ENCODE results near the gene METTL5. TPM values are rescaled to one million over a fixed set of nuclear protein-coding genes. Genes with fewer than 3 reads are reported as not detected.
"Not testable (repeated sequence)": the region's sequence is repeated elsewhere in the genome, so short reads cannot be mapped to it uniquely, and the experiment has no call there.

The METTL5 gene
- polyA plus RNA-seq: 10 to 100 TPM; 42.8 to 76.0 (median 60.3) TPM

DNA sequence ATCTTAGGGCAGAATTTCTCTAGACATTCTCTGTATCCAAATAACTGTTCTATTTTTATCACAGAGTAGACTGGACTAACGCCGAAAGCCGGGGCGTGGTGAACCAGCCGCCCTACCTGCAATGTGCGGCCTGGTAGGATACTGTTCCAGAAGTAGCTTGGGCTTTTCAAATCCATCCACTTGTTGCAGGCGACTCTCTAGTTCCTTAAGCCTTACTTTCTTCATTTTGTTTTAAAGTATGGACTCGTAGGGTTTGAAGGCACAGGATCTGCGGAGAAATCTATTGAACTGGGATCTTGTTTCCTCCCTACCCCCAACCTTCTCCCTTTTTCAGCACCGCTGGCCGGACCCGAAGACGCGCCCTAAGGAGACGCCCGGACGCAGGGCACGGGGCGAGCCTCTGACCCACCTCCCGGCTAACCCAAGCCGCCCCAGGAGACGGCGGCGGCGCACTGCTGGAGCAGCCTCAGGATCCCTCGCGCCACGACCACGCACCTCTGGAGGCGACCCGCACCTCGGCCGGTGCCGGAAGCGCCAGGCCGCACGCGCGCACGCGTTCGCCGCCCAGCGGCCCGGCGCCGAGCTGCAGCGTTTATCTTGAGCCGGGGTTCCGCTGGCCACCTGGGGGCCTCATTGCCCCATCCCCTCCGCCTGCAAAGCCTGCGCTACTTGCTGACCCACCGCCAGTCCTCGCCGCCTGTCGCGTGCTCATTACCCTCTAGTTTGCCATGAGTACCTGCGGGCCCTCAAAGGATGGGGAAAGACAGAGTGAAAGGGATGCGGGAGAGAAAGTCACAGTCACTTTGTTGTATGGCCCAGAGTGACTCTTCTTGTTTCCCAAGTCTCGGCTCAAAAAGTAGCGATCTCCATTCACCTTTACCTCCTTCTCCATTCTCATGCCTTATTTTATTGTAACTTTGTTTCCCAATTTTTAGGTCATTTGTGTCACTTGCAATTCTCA is at the start of gene METTL5:
Gene METTL5, minus strand, starts transcription at position 533 of the 961 bp plus-strand sequence. Its CDS starts 308 bp downstream, at position 225.
- H3K27ac ChIP-seq (ENCODE audit: low read depth, low read length): no peak within 1 kb of the TSS
- WGBS, 3 donors: 1 to 2% (median 2%) methylated on average over 60 to 61 of the region's 61 CpGs

DNA sequence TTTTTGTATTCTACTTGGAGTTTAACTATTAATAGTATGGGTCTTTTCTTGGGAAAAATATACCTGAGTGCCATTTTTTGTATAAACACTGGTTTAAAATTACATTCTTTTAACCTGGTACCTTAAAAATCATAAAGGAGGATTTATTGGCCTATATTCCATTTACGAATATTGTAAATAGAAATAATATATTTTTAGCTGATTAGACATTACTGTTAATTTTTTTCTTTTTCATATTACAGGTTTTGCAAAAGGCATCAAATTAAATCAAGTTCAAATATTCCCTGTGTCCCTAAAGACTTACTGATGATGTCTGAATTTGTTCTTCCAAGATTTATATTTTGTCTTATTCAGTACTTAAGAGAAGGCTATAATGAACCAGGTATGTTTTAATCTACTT is 47.3 kb upstream of the METTL5 start:
- H3K27ac ChIP-seq (ENCODE audit: low read depth, low read length): no peak overlapping the region
- 94 to 98% (median 97%) methylated on average over 1 of the region's 1 CpG for WGBS, 3 donors

DNA sequence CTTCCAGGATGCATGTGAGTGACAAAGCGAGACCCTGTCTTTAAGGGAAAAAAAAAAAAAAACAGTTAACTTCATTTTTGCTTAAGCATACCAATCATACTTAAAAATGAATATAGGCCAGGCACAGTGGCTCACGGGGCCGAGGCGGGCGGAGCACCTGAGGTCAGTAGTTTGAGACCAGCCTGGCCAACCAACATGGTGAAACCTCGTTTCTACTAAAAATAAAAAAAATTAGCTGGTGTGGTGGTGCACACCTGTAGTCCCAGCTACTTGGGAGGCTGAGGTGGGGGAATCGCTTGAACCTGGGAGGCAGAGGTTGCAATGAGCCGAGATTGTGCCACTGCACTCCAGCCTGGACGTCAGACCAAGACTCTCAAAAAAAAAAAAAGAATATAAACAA is 46.7 kb upstream of the METTL5 start:
- H3K27ac ChIP-seq (ENCODE audit: low read depth, low read length): not testable (repeated sequence)
- WGBS, 3 donors: 82 to 96% (median 91%) methylated on average over 9 of the region's 9 CpGs

DNA sequence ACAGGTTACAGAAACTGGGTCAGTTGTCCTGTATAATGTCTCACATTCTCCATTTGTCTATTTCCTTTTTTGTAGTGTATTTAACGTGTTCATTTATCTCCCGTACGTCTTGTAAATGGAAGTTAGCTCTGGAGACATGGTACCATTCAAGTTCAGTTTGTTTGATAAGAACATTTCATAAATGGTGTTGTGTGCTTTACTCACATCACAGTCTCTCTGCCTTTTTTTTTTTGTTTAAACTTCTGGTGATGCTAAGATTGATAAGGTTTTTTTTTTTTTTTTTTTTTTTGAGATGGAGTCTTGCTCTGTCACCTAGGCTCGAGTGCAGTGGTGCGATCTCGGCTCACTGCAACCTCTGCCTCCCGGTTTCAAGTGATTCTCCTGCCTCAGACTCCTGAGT is 44.2 kb upstream of the METTL5 start:
- H3K27ac ChIP-seq (ENCODE audit: low read depth, low read length): no peak overlapping the region
- WGBS, 3 donors: 82 to 87% (median 83%) methylated on average over 7 of the region's 7 CpGs

DNA sequence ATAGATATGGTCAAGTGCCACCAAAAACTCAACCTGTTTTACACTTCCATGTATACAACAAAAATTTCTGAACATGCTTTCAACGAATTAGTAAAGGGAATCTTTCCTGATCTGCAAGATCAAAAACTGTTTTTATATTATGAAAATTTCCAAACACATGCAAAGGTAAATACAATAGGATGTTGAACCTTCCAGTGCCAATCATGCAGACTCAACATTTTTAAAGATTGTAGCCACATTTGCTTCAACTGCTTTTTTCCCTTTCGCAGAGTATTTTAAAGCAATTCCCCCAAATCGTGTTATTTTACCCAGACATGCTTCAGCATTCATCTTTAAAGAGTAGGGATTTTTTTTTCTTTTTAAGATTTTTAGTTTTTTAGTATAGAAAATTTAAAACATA is 42.9 kb upstream of the METTL5 start:
- H3K27ac ChIP-seq (ENCODE audit: low read depth, low read length): no peak overlapping the region
- WGBS, 3 donors: 90 to 93% (median 93%) methylated on average over 3 of the region's 3 CpGs

DNA sequence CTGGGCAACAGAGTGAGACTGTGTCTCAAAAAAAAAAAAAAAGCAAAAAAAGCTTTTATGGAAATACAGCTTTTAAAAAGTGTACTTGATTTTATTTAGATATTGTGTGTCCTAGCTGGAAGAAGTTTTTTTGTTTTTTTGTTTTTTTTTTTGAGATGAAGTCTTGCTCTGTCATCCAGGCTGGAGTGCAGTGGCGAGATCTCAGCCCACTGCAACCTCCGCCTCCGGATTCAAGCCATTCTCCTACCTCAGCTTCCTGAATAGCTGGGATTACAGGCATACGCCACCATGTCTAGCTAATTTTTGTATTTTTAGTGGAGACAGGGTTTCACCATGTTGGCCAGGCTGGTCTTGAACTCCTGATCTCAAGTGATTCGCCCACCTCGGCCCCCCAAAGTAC is 41.5 kb upstream of the METTL5 start:
- 92 to 96% (median 94%) methylated on average over 6 of the region's 6 CpGs for WGBS, 3 donors

DNA sequence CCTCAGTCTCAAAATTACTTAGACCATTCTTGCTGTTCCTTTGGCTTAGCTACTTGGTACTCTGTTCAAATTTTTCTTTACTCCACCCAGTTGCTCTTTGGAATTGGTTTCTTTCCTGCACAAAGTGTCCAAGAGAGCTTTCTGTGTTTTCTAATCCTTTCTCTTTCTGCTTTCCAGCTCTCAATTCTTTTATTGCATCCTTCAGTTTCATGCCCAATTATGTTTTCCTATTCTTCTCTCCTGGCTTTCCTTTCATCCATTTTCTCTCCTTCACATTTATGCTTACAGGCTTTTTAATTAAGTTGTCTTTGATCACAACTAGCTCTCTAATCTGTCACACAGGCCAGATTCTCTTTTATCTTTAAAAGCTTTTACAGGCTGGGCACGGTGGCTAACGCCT is 40.8 kb upstream of the METTL5 start:
- H3K27ac ChIP-seq (ENCODE audit: low read depth, low read length): no peak overlapping the region
- WGBS, 3 donors: 81 to 90% (median 87%) methylated on average over 2 of the region's 2 CpGs

More for the DNA sequence above, 41.5 kb upstream of the METTL5 start:
- not testable (repeated sequence) for H3K27ac ChIP-seq (ENCODE audit: low read depth, low read length)

DNA sequence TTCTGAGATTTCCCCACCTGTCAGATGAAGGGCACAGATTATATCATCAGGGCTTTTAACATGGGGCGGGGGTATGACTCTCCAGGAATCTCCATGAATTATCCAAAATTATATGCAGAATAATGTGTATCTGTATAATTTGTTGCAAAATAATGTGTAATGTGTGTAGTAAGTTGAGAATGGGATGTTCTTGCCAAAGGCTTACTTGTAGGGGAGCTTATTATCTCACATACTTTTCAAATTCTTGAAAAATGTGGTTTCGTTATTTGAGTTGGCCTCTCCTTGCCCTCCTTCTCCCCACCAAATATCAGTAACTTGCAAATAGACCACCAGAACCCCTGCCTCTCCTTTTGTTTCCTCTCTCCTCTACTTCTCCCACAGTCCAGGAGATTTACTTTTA is 38.1 kb upstream of the METTL5 start:
- 70 to 94% (median 91%) methylated on average over 2 of the region's 2 CpGs for WGBS, 3 donors

DNA sequence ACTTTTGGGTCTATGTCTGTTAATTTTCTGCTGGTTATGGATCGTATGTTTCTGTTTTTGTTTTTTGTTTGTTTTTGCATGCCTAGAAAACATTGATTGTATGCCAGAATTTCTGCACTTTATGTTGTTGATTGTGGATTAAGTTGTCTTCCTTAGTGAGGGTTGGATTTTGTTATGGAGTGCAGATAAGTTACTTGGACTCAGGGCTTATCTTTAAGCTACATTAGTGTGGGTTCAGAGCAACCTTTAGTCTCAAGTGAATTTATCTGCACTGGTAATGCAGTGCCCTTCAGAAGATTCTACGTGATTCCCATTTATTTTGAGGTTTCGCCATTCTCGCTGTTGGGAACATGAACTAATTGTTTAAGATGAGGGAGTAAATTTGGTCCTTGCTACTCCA is 35.4 kb upstream of the METTL5 start:
- WGBS, 3 donors: 94 to 97% (median 95%) methylated on average over 4 of the region's 4 CpGs
- H3K27ac ChIP-seq (ENCODE audit: low read depth, low read length): no peak overlapping the region

More for the DNA sequence above, 38.1 kb upstream of the METTL5 start:
- no peak overlapping the region for H3K27ac ChIP-seq (ENCODE audit: low read depth, low read length)

DNA sequence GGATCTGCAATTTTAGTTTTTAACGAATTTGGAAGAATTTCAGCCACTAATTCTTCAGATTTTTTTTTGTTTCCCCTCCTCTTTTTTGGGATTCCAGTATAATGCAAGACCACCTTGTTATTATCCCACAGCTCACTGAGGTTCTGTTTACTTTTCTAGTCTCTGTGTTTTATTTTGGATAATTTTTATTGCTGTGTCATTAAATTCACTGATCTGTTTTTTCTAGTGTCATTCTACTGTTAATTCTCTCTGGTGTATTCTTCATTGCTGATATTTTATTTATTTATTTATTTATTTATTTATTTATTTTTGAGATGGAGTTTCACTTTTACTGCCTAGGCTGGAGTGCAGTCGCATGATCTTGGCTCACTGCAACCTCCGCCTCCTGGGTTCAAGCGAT is 34.7 kb upstream of the METTL5 start:
- WGBS, 3 donors: 94 to 97% (median 96%) methylated on average over 4 of the region's 4 CpGs
- H3K27ac ChIP-seq (ENCODE audit: low read depth, low read length): no peak overlapping the region

DNA sequence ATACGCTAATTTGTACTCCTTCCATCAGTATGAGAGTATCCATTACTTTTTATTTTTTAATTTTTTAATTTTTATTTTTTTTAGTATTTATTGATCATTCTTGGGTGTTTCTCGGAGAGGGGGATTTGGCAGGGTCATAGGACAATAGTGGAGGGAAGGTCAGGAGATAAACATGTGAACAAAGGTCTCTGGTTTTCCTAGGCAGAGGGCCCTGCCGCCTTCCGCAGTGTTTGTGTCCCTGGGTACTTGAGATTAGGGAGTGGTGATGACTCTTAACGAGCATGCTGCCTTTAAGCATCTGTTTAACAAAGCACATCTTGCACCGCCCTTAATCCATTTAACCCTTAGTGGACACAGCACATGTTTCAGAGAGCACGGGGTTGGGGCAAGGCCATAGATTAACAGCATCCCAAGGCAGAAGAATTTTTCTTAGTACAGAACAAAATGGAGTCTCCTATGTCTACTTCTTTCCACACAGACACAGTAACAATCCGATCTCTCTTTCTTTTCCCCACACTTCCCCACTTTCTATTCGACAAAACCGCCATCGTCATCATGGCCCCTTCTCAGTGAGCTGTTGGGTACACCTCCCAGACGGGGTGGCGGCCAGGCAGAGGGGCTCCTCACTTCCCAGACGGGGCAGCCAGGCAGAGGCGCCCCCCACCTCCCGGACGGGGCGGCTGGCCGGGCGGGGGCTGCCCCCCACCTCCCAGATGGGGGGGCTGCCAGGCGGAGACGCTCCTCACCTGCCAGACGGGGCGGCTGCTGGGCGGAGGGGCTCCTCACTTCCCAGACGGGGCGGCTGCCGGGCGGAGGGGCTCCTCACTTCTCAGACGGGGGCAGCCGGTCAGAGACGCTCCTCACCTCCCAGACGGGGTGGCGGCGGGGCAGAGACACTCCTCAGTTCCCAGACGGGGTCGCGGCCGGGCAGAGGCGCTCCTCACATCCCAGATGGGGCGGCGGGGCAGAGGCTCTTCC is 30.9 kb upstream of the METTL5 start:
- WGBS, 3 donors: 93 to 96% (median 95%) methylated on average over 22 to 39 of the region's 42 CpGs
- H3K27ac ChIP-seq (ENCODE audit: low read depth, low read length): not testable (repeated sequence)

DNA sequence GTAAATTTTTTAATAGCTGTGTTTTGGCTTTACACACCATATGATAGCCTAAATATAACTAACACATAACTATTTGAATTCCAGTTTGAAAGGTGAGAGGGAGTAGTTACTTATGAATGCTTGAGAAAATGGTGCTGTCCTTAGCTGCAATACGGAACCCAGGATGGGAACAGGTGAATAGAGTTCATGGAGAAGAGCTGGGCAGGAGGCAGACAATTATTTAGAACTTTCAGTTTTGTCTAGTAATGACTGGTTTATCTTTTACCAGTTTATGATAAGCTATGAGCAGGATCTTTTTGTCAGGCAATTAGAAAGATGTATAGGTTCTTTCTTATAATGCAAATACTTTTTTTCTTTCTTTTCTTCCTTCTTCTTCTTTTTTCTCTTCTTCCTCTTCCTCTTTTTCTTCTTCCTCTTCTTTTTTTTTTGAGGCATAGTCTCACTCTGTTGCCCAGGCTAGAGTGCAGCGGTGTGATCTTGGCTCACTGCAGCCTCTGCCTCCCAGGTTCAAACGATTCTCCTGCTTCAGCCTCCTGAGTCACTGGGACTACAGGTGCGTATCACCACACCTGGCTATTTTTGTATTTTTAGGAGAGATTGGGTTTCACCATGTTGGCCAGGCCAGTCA is 28.4 kb upstream of the METTL5 start:
- no peak overlapping the region for H3K27ac ChIP-seq (ENCODE audit: low read depth, low read length)
- WGBS, 3 donors: 84 to 94% (median 90%) methylated on average over 4 of the region's 4 CpGs

DNA sequence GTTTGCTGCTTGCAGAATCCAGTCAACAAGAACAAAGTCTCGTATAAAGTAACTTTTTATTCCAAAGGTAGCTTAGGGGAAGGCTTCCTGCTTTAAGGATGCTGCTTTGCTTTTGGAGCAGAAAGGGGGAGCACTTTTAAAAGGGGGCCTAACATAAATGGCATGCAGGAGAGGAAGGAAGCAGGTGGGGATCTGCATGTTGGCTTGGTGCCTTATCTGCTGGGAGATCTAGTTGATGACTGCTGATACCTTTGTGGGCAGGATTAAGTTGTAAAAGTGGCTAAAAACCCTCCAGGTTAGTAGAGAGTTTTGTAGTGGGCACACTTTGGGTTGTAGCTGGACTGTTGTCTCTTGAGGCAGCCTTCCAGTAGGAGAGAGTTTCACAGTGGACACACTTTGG is 25.0 kb upstream of the METTL5 start:
- 92 to 97% (median 95%) methylated on average over 1 of the region's 1 CpG for WGBS, 3 donors
- H3K27ac ChIP-seq (ENCODE audit: low read depth, low read length): no peak overlapping the region

DNA sequence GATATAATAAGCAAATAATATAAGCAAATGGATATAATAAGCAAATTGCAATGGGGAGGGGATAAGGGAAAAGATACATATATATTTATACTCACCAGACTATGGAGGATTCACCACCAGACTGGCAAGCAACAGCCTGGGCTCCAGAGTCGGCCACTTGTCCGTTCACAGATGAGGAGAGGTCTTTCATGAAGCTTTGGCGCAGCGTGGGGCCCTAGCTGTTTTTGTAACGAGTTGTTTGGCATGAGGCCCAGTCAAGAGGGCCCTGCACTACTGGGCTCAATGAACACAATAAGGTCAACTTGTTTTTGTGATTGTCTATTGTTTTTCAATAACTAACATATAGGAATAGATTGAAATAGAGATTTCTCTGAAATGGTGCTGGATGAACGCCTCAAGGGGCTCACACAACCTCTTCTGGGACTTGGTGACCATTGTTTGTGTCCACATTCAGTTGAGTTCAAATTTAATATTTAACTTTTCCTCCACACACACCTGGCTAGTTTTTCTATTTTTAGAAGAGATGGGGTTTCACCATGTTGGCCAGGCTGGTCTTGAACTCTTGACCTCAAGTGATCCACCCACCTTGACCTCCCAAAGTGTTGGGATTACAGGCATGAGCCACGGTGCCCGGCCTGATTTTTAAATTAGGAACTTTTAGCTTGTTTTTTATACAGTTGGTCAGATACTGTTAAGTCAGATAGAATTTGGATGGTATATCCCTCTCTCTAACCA is 24.4 kb upstream of the METTL5 start:
- not testable (repeated sequence) for H3K27ac ChIP-seq (ENCODE audit: low read depth, low read length)
- WGBS, 3 donors: 69 to 85% (median 84%) methylated on average over 8 of the region's 8 CpGs

DNA sequence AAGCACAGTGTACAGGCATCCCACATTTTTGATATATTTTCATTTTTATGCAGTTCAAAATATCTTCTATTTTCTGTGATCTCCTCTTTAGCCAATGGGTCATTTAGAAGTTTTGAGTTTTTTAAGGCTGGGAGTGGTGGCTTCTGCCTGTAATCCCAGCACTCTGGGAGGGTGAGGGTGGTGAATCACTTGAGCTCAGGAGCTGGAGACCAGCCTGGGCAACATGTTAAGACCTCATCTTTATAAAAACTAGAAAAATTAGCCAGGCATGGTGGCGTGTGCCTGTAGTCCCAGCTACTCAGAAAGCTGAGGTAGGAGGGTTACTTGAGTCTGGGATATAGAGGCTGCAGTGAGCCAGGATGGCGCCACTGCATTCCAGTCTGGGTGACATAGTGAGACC is 20.3 kb upstream of the METTL5 start:
- 98 to 100% (median 99%) methylated on average over 2 of the region's 2 CpGs for whole genome bisulfite sequencing, 3 donors
- H3K27ac ChIP-seq (ENCODE audit: low read depth, low read length): no peak overlapping the region

DNA sequence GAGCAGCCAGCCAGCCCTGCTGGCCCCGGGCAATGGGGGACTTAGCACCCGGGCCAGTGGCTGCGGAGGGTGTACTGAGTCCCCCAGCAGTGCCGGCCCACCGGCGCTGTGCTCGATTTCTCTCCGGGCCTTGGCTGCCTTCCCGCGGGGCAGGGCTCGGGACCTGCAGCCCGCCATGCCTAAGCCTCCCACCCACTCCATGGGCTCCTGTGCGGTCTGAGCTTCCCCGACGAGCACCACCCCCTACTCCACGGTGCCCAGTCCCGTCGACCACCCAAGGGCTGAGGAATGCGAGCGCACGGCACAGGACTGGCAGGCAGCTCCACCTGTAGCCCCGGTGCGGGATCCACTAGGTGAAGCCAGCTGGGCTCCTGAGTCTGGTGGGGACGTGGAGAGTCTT is 16.9 kb upstream of the METTL5 start:
- WGBS, 3 donors: 96 to 99% (median 97%) methylated on average over 13 to 20 of the region's 24 CpGs
- not testable (repeated sequence) for H3K27ac ChIP-seq (ENCODE audit: low read depth, low read length)

DNA sequence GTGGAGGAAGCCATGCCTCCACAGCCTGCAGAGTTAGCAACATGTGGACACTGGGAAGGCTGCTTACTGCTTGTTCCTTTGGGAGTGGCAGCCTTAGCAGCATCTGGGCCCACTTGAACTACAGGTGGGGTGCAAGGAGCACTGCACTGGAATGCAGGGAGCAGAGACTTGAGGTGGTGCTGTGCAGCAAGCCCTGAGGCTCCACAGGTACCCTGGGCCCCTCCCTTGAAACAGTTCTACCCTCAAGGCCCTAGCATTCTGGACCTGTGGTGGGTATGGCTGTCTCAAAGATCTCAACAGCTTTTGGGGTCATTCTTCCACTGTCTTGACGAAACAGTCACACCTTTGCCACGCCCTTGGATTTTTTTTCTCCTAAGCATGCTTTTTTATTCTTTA is 16.0 kb upstream of the METTL5 start:
- no peak overlapping the region for H3K27ac ChIP-seq (ENCODE audit: low read depth, low read length)
- WGBS, 3 donors: 92 to 99% (median 98%) methylated on average over 2 of the region's 2 CpGs
